Bronchial epithelial cell (primary cell): ENCODE data around the gene MAG. TPM values are rescaled to one million over a fixed set of nuclear protein-coding genes. Genes with fewer than 3 reads are reported as not detected.

ENCODE experiments used
- DNase-seq: peaks from one replicate; pipeline ENCODE4 v3.0.0-alpha.2; 2010; ENCODE audit warnings: low read depth
- FAIRE-seq: peaks from 2 replicates; lab custom pipeline; 2011; peaks lifted over from hg19 to GRCh38; lab: Jason Lieb, UNC
- H3K27me3 ChIP-seq: 2 replicates; pipeline ENCODE4 v1.5.1; 2011; ENCODE audit warnings: low read length; ENCODE audit not compliant: control insufficient read depth, insufficient read depth
- H3K36me3 ChIP-seq: 2 replicates; pipeline ENCODE4 v1.5.1; 2011; ENCODE audit warnings: low read length; ENCODE audit not compliant: control insufficient read depth, insufficient read depth
- H3K4me3 ChIP-seq: 2 replicates; pipeline ENCODE4 v1.5.1; 2011; ENCODE audit warnings: mild to moderate bottlenecking, low read depth, low read length, control low read depth
- CTCF ChIP-seq: IDR thresholded peaks from 2 replicates; pipeline ENCODE4 v1.5.1; 2011; ENCODE audit warnings: mild to moderate bottlenecking, moderate library complexity, low read length, control low read depth, inconsistent platforms; ENCODE audit not compliant: insufficient read depth, severe bottlenecking
- total RNA-seq: library from RNA; depleted of rRNA; stranded (reverse); fragments of >200 nt; gene quantifications from 2 replicates; pipeline ENCODE4 v1.2.1, GENCODE V29; 2014

The MAG gene
- total RNA-seq, 1 donor from 2014 or later = not detected

GRCh38 chr19:35329323-35329722 lies 37.4 kb downstream of the MAG start:
- Histone ChIP-seq H3K4me3 (no peak overlapping the region), H3K36me3 (no peaks in the 10 kb centered on the region), H3K27me3 (no peaks in the 10 kb centered on the region)
- DNase-seq (no peak), FAIRE-seq (no peak)
- TF ChIP-seq CTCF = no peak

GRCh38 chr19:35330475-35330874 lies 38.5 kb downstream of the MAG start:
- DNase-seq (no peak), FAIRE-seq (no peak)
- Histone ChIP-seq H3K36me3 (no peaks in the 10 kb centered on the region), H3K4me3 (no peak overlapping the region), H3K27me3 (no peaks in the 10 kb centered on the region)
- no peak for TF ChIP-seq CTCF

GRCh38 chr19:35331551-35332214 lies 39.7 kb downstream of the MAG start:
- Histone ChIP-seq H3K36me3 (no peaks in the 10 kb centered on the region), H3K27me3 (no peaks in the 10 kb centered on the region), H3K4me3 (no peak overlapping the region)
- DNase-seq = no peak
- TF ChIP-seq CTCF = no peak
- FAIRE-seq = no peak

- DNase-seq = no peak
- H3K4me3 ChIP-seq = no peak overlapping the region
- TF ChIP-seq CTCF = no peak
- no peaks in the 10 kb centered on the region for H3K36me3 ChIP-seq
- FAIRE-seq = no peak
- H3K27me3 ChIP-seq = no peaks in the 10 kb centered on the region
Measured at GRCh38 chr19:35332817-35333216, 40.9 kb downstream of the MAG start.

GRCh38 chr19:35334144-35334753 lies 42.3 kb downstream of the MAG start:
- DNase-seq (no peak), FAIRE-seq (no peak)
- Histone ChIP-seq H3K27me3 (no peaks in the 10 kb centered on the region), H3K4me3 (no peak overlapping the region), H3K36me3 (no peaks in the 10 kb centered on the region)
- TF ChIP-seq CTCF = no peak
